Measurements from ENCODE around the gene RTKN.

DNA sequence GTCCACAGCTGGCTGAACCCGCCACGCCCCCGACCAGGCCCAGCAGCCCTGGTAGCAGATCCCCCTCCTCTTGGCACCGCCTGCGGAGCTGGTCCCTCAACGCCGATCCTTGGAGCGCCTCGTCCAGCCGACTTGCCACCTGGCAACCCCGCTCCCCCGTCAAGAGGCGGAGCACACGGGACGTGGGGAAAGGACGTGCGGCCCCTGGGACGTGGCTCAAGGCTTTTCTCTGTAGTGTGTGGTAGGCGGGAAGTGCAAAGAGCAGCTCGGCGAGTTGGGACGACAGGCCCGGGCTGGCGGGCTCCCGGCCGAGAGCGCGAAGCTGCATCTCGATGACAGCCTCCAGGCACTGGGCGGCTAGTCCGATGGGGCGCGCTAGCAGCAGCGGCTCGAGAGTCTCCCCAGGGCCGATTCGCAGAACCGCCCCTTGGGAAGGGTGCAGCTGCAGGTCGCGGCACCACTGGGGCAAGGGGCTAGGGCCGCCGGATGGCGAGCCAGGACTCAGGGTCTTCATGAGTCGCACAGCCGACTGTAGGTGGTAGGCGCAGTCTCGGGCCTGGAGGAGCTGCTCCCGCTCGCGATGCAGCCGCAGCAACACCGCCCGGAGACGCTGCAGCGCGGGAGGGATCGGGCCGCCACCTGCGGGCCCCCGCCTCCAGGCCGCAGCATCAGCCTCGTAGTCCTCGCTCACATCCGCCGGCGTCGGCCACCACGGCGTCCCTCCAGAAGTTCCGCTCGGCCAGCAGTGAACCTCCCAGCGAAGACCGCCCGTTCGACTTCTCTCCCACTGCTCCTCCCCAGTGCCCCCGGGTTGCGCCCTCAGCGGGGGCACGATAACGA lies 40.4 kb upstream of the RTKN start:
- TF ChIP-seq CTCF (IDR thresholded peaks at IDR 0.05) (no peak), POLR2A (IDR thresholded peaks at IDR 0.05) (no peak), POLR2AphosphoS5 (IDR thresholded peaks at IDR 0.05; ENCODE audit: insufficient read depth in 1 of 2, low read depth in 1 of 2) (no peak)

Data from vagina (tissue), 2 donors.